GM19452 (cell line): ENCODE measurements around the gene GON4L.
"Not testable (repeated sequence)": the region's sequence is repeated elsewhere in the genome, so short reads cannot be mapped to it uniquely, and the experiment has no call there.

ENCODE experiments used
- ATAC-seq: cut with Tn5 transposase; IDR thresholded peaks from one replicate; pipeline ENCODE4 v1.9.1; 2021; ENCODE audit not compliant: unreplicated experiment

Gene GON4L

DNA sequence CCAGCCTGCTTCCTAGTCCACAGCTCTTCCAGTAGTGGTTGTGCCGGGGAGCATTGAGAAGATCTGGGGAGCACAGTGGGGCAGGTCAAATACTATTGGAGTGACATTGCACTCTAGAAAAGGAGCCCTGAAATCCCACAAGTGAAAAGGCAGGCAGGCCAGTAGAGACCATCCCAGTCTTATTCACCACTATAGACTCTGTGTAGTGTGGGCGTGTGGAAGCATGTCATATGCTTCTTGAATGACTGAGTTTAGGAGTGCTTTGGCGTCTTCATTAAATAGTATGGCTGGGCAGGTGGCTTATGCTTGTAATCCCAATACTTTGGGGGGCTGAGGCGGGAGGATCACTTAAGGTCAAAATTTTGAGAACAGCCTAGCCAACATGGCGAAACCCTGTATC, 152.6 kb downstream of the GON4L start:
- not testable (repeated sequence) for ATAC-seq

DNA sequence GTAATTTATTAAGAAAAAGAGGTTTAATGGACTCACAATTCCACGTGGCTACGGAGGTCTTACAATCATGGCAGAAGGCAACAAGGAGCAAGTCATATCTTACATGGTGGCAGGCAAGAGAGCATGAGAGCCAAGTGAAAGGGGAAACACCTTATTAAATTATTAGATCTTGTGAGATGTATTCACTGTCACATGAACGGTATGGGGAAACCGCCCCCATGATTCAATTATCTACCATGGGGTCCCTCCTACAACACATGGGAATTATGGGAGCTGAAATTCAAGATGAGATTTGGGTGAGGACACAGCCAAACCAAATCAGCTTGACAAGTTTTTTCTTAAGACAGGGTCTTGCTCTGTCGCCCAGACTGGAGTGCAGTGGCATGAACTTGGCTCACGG, 153.8 kb downstream of the GON4L start:
- no peak for ATAC-seq

DNA sequence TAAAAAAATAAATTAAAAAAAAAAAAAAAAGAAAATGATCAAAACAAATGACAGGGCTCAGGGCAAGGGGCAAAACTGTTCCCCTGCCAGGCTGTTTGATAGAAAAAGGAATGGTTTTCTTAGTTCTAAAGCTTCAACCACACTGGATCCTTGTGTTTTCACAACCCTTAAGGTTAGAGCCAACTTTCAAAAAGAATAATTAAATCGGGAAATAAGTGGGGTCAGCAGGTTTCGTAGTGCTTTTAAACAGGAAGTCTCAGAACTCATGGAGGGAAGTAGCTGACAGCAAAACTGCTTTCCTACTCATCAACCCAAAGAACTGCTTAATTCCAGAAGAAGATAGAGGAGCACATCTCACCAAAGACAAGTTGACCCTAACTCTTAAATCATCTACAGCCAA, 155.3 kb downstream of the GON4L start:
- not testable (repeated sequence) for ATAC-seq
